NT2/D1 (cell line): ENCODE data around the gene QPRT.
"Not testable (repeated sequence)": the region's sequence is repeated elsewhere in the genome, so short reads cannot be mapped to it uniquely, and the experiment has no call there.

Source experiments
- SUZ12 ChIP-seq: IDR thresholded peaks from 2 replicates; pipeline ENCODE4 v1.6.1; 2011; ENCODE audit not compliant: insufficient read length, insufficient read depth; ENCODE audit errors: extremely low read depth
- YY1 ChIP-seq: IDR thresholded peaks from 2 replicates; pipeline ENCODE4 v1.6.1; 2011; ENCODE audit not compliant: insufficient read length, insufficient read depth
- ZNF274 ChIP-seq: IDR thresholded peaks from 2 replicates; pipeline ENCODE4 v1.6.1; 2011; ENCODE audit warnings: mild to moderate bottlenecking, low read depth, low read length

- not testable (repeated sequence) for TF ChIP-seq YY1, SUZ12, ZNF274
Observed at GRCh38 chr16:29638751-29639150, 40.2 kb upstream of the QPRT start.
